ENCODE results near the gene ABHD2. TPM values are rescaled to one million over a fixed set of nuclear protein-coding genes. Genes with fewer than 3 reads are reported as not detected.

ABHD2 gene
- total and polyA plus RNA-seq, 9 of the 15 experiments (the other 6 are each of a cell fraction or from before 2014, with no cell fraction given), result 16.9 to 99.8 (median 47.5) TPM

- Histone ChIP-seq H3K9ac (ENCODE audit: insufficient read depth in 1 of 2, low read depth in 2 of 2, low read length in 2 of 2) (no peak overlapping the region), H3K36me3 (ENCODE audit: control insufficient read depth, insufficient read depth, low read length) (peaks cover 60% of the 10 kb centered on the region), H3K9me3 (replicated peaks; ENCODE audit: control insufficient read depth, insufficient read depth, low read depth, low read length) (no peaks in the 10 kb centered on the region), H3K79me2 (ENCODE audit: control insufficient read depth, insufficient read depth, low read length) (peaks cover 93% of the 10 kb centered on the region), H4K20me1 (replicated peaks; ENCODE audit: control insufficient read depth, insufficient read depth, low read length) (peaks cover 15% of the 10 kb centered on the region; the same call in 1 of the 2 replicates), H3K27ac (ENCODE audit: extremely low read depth, low read depth, low read length) (peak overlapping the region; percentile 37; the same call in 1 of the 3 replicates), H3K27me3 (ENCODE audit: control insufficient read depth in 2 of 2, insufficient read depth in 2 of 2, low read length in 2 of 2) (no peaks in the 10 kb centered on the region), H3K9me1 (ENCODE audit: control insufficient read depth, insufficient read depth, low read length) (no peaks in the 10 kb centered on the region), H2AFZ (ENCODE audit: low read depth, low read length) (no peak overlapping the region), H3K4me1 (replicated peaks in 1 of 2; ENCODE audit: control insufficient read depth in 2 of 2, insufficient read depth in 2 of 2, low read length in 2 of 2) (peaks cover 4 to 49% of the 10 kb centered on the region in 2 experiments; a peak in 4 of 5 replicates), H3K4me2 (ENCODE audit: insufficient read depth, low read length) (no peak overlapping the region), H3K4me3 (no peak overlapping the region)
- in situ Hi-C loops (cut with MboI), result no loop called here
- ChIA-PET CTCF (ENCODE audit: low intra/inter-chr PET ratio) (no interaction called here), POLR2A (interaction anchor here (1.1 to 1.7 kb wide), 3 partner anchors 10 to 22 kb away, joined by 3 to 5 read pairs (median 5); no protein-coding TSS in a partner anchor)
- FAIRE-seq, result peak; percentile 32
- DNase-seq (ENCODE audit: extremely low read depth in 1 of 4, low spot score in 3 of 4), result no peak
- intact Hi-C loops (cut with micrococcal nuclease), result no loop called here
- peak; percentile 11; the same call in 2 of the 3 replicates for ATAC-seq
- no TSS peak for BruUV-seq (replicated peaks)
- TF ChIP-seq MEIS2 (IDR thresholded peaks at IDR 0.05; ENCODE audit: partially characterized antibody) (peak; percentile 78), TRIM24 (IDR thresholded peaks at IDR 0.05) (no peak), ZNF24 (IDR thresholded peaks at IDR 0.05) (no peak), LCOR (CRISPR knock-in tag; IDR thresholded peaks at IDR 0.05) (0 out of 2 replicates have a peak, but pooled peaks have one; percentile 27), ZNF668 (CRISPR knock-in tag; IDR thresholded peaks at IDR 0.05) (no peak), SMARCA4 (IDR thresholded peaks at IDR 0.05) (no peak), C11orf30 (IDR thresholded peaks at IDR 0.05; ENCODE audit: low read depth) (peak; percentile 8; the same call in 1 of the 2 replicates), PKNOX1 (IDR thresholded peaks at IDR 0.05) (peak; percentile 53), EZH2 (IDR thresholded peaks at IDR 0.05; ENCODE audit: borderline replicate concordance, low read depth, low read length) (no peak)
- TF ChIP-seq, protein P1, sequence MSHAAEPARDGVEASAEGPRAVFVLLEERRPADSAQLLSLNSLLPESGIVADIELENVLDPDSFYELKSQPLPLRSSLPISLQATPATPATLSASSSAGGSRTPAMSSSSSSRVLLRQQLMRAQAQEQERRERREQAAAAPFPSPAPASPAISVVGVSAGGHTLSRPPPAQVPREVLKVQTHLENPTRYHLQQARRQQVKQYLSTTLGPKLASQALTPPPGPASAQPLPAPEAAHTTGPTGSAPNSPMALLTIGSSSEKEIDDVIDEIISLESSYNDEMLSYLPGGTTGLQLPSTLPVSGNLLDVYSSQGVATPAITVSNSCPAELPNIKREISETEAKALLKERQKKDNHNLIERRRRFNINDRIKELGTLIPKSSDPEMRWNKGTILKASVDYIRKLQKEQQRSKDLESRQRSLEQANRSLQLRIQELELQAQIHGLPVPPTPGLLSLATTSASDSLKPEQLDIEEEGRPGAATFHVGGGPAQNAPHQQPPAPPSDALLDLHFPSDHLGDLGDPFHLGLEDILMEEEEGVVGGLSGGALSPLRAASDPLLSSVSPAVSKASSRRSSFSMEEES (CRISPR knock-in tag; IDR thresholded peaks at IDR 0.05), result no peak
- TF ChIP-seq, protein P2, sequence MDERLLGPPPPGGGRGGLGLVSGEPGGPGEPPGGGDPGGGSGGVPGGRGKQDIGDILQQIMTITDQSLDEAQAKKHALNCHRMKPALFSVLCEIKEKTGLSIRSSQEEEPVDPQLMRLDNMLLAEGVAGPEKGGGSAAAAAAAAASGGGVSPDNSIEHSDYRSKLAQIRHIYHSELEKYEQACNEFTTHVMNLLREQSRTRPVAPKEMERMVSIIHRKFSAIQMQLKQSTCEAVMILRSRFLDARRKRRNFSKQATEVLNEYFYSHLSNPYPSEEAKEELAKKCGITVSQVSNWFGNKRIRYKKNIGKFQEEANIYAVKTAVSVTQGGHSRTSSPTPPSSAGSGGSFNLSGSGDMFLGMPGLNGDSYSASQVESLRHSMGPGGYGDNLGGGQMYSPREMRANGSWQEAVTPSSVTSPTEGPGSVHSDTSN (CRISPR knock-in tag; IDR thresholded peaks at IDR 0.05; ENCODE audit: low read depth), result no peak
- TF ChIP-seq, protein P2 (tag; conservative IDR thresholded peaks at IDR 0.05; ENCODE audit: low read depth), result 0 out of 2 replicates have a peak, but pooled peaks have one; percentile 41
- 71% methylated on average over 5 of the region's 5 CpGs for WGBS (ENCODE audit: insufficient coverage, low coverage, missing lambda C conversion rate)
These were observed 19.7 kb downstream of the ABHD2 start for GRCh38 chr15:89107984-89108383.
